Left forelimb (tissue), 1 donor: ENCODE measurements around the gene SLC19A1.

Experiments
- DNase-seq: peaks from one replicate; pipeline ENCODE4 v3.0.0-alpha.2; 2018; ENCODE audit warnings: low spot score

SLC19A1 gene

GRCh38 chr21:45478115-45478801, 64.0 kb downstream of the SLC19A1 start:
- DNase-seq = no peak

- DNase-seq = no peak
Observed at GRCh38 chr21:45477176-45478114, 64.8 kb downstream of the SLC19A1 start.

- DNase-seq = no peak
Observed at GRCh38 chr21:45476582-45476981, 65.7 kb downstream of the SLC19A1 start.

- no peak for DNase-seq
Observed at GRCh38 chr21:45475797-45476570, 66.3 kb downstream of the SLC19A1 start.

- no peak for DNase-seq
Observed at GRCh38 chr21:45475004-45475685, 67.1 kb downstream of the SLC19A1 start.

GRCh38 chr21:45474323-45474950, 67.8 kb downstream of the SLC19A1 start:
- DNase-seq = no peak

- DNase-seq = no peak
Observed at GRCh38 chr21:45473496-45474322, 68.5 kb downstream of the SLC19A1 start.

GRCh38 chr21:45472445-45473365, 69.5 kb downstream of the SLC19A1 start:
- DNase-seq = no peak

GRCh38 chr21:45471525-45472221, 70.6 kb downstream of the SLC19A1 start:
- peak; percentile 85 for DNase-seq

- no peak for DNase-seq
Observed at GRCh38 chr21:45470773-45471524, 71.3 kb downstream of the SLC19A1 start.

GRCh38 chr21:45470087-45470515, 72.1 kb downstream of the SLC19A1 start:
- DNase-seq = no peak

GRCh38 chr21:45469273-45470086, 72.8 kb downstream of the SLC19A1 start:
- DNase-seq = no peak

- no peak for DNase-seq
Observed at GRCh38 chr21:45468971-45469272, 73.3 kb downstream of the SLC19A1 start.

GRCh38 chr21:45468051-45468970, 73.9 kb downstream of the SLC19A1 start:
- no peak for DNase-seq

GRCh38 chr21:45467221-45467779, 74.9 kb downstream of the SLC19A1 start:
- no peak for DNase-seq
